OCI-LY3 (cell line): Measurements from ENCODE around the gene FRMD4A.

Experiments used
- EZH2phosphoT487 ChIP-seq: fragments of 200-600 bp; shearing (Covaris generic); IDR thresholded peaks from 2 replicates; pipeline ENCODE4 v1.6.1; 2018; ENCODE audit warnings: antibody characterized with exemption, mixed run types, low read depth
- TF ChIP-seq, protein P1 (sequence below): fragments of 200-600, 300-600 bp; sonication (generic); IDR thresholded peaks from 2 replicates; pipeline ENCODE4 v1.5.1; 2014; ENCODE audit warnings: antibody characterized with exemption, low read length, low read depth

- TF ChIP-seq, protein P1, sequence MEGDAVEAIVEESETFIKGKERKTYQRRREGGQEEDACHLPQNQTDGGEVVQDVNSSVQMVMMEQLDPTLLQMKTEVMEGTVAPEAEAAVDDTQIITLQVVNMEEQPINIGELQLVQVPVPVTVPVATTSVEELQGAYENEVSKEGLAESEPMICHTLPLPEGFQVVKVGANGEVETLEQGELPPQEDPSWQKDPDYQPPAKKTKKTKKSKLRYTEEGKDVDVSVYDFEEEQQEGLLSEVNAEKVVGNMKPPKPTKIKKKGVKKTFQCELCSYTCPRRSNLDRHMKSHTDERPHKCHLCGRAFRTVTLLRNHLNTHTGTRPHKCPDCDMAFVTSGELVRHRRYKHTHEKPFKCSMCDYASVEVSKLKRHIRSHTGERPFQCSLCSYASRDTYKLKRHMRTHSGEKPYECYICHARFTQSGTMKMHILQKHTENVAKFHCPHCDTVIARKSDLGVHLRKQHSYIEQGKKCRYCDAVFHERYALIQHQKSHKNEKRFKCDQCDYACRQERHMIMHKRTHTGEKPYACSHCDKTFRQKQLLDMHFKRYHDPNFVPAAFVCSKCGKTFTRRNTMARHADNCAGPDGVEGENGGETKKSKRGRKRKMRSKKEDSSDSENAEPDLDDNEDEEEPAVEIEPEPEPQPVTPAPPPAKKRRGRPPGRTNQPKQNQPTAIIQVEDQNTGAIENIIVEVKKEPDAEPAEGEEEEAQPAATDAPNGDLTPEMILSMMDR, result no peak
- no peak for TF ChIP-seq EZH2phosphoT487
Observed at GRCh38 chr10:14014423-14014822, 316.3 kb downstream of the FRMD4A start.
